Measurements from ENCODE around the gene FBXO31.

Gene FBXO31

DNA sequence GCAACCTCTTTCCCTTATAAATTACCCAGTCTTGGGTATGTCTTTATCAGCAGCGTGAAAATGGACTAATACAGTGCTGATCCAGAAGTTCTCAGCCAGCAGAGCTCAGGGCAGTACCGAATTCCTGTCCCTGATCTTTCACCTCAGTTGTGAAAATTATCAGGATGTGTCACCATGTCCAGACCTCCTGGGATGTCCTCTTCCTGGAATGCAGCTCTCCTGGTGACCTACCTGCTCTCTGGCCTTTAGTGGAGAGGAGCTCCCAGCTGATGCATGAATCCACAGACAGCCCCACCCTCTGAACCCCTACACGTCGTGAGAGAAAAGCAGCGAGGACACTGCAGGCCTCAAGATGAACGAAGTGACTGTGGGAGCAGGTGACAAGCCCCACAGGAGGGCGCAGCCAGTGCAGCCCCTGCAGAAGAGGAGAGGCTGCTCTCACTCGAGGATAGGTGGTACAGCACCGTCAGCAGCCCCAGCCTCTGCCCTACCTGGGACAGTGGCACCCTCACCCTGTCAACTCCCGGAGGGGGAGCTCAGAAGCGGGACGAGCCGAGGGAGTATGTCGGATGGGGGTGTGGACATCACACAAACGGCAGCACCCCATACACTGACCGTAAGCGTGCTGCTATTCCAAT, 44.4 kb downstream of the FBXO31 start:
- DNase-seq = no peak

DNA sequence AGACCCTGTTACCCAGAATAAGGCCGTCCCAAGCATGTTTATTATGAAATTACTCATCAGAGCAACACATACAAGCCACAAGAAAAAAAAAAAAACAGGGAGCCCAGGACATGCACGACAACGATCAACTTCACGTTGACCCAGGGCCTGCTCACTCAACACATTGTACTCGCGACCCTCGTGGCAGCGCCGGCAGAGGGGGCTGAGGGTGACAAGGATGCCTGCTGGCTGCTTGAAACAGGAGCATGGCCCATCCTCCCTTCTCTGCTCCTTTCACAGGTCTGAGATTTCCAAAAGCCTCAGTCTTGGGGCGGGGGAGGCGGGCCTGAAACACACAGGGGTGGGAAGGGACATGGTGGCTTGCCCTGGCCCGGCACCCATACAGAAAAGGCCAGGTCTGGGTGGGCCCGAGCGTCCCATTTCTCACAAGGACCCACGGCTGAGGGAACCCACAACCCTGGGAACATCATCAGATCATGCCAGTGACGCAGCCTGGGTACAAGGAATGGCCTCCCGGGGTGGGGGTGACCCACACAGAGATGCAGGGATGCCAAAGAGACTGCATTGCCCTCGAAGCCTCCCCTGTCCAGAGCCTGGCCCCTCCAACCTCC, 45.3 kb downstream of the FBXO31 start:
- DNase-seq = no peak

DNA sequence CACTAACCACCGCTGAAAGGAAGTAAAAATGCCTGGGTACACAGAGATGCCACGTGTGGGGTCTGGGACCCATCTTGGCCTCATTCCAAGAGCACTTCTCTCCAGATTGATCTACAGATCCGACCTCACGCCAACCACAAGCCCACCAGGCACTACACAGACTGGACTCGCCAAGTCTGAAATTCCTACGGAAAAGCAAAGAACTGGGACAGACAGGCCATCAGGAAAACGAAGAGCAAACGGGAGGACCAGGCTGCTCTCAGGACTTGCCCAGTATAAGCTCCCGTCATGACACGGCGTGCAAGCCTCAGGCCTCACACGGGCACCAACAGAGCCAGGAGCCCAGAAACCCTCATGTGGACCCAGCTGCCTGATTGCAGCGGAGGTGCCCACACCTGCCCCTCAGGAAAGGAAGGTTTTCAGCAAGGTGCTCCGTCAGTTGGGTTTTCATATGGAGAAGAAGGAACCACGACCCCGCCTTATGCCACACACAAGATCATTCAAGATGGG, 46.3 kb downstream of the FBXO31 start:
- DNase-seq = no peak

DNA sequence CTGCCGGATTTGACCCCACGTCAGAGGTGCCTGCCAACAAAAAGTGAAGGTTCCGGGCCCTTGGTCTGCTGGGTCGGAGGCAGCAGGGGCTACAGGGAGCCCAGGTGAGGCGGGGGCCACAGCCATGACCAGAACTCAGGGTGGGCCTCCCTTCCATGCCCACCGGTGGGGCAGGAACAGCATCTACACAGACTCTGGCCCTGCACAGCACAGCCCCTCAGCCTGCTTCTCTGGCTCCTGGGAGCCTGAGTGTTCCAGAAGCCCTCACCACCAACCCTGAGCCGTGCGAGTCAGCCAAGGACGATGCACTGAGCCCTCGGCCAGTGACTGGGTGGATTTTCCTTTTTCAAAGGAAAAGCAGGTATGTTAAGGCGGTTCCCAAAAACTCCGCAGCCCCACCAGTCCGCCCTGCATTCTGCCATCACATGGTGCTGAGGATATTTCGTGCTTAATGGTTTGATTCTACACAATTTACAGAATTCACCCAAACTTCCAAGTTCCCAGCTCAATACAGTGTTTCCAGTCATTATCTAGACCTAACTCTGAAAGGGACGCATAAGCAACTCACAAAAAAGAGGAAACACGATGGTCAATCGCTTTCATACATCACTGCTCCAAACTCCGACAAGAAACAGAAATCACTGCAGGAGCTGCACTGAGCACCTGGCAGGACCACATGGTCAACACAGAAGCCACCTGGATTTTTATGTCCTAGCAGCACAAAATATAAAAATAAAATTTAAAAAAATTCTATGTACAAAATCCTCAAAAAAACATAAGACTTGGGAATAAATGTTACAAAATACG, 46.9 kb downstream of the FBXO31 start:
- no peak for DNase-seq

DNA sequence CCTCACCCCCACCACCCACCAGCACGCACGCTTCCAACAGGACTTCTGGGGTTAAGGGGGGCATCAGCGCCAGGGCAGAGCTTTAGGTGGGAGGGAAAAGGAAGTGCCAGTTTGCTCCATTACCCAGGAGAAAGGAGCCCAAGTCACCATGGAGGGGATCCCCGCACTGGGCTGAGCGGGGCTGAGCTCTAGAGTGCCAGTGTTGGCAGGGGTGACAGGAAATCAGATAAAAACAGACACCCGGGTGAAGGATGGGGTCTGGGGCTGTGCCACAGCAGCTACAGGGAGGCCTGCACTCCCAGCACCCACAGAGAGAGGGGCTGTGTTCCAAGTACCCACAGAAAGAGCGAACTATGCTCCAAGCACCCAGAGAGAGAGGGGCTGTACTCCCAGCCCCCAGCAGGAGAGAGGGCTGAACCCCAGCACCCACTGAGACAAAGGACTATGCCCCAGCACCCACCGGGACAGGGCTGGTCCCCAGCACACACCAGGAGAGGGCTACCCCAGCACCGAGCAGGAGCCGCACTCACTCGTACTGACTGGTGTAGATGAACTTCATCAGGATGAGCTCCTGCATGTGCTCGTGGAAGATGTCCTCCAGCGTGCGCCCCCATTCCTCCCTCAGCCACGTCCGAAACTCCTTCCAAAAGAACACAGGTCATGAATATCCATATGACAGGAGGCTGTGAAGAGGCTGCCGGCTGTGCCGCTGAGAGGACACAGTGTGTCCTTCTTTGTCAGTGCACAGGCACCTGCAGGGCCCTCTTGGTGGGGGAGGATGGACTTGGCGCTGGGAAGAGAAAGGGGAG, 47.7 kb downstream of the FBXO31 start:
- no peak for DNase-seq

- no peak for DNase-seq
Measured at GRCh38 chr16:87334651-87335624, 48.6 kb downstream of the FBXO31 start.

GRCh38 chr16:87333581-87334331, 49.8 kb downstream of the FBXO31 start:
- DNase-seq = no peak

- DNase-seq = no peak
Measured at GRCh38 chr16:87333101-87333500, 50.5 kb downstream of the FBXO31 start.

GRCh38 chr16:87332150-87332549, 51.4 kb downstream of the FBXO31 start:
- DNase-seq = no peak

DNA sequence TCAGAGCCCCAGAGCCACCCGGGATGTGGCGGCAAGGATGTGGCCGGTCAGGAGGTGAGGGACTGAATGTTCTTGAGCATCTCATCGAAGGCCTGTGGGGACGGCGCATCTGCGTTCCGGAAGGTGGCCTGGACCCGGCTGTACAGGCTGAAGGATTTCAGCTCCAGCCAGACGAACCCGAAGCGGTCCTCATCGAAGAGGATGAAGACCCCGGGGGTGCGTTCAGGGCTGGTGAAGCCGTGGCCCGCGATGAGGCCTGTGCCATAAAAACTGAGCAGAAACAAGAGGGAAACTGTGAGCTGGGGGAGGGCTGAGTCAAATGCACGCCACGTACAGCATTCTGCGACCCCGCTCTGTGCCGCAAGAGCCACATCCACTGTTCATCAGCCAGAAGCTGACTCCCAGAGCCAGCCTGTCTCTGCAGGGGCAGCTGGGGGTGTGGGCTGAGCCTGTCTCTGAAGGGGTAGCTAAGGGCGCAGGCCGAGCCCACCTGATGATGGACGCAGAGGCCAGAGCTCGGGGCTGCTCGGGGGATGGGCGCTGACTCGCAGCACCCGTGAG, 52.3 kb downstream of the FBXO31 start:
- DNase-seq = no peak

GRCh38 chr16:87330646-87331045, 52.9 kb downstream of the FBXO31 start:
- no peak for DNase-seq

DNA sequence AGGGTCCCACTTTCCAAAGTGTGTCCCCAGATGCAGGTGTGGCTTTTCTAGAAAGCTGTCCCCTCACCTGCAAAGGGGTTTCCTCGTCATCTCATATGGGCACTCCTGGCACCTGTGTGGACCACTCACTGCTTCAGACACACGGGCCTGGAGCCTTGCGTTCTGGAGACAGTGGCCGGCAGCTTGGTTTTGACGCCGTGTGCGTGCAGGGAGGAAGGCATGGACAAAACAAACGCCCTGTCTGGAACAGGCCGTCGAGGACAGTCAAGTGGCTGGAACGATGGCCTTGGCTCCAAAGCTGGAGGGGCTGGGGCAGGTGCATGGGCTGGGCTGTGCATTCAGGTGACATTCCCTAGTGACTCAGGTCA, 53.3 kb downstream of the FBXO31 start:
- DNase-seq = no peak

DNA sequence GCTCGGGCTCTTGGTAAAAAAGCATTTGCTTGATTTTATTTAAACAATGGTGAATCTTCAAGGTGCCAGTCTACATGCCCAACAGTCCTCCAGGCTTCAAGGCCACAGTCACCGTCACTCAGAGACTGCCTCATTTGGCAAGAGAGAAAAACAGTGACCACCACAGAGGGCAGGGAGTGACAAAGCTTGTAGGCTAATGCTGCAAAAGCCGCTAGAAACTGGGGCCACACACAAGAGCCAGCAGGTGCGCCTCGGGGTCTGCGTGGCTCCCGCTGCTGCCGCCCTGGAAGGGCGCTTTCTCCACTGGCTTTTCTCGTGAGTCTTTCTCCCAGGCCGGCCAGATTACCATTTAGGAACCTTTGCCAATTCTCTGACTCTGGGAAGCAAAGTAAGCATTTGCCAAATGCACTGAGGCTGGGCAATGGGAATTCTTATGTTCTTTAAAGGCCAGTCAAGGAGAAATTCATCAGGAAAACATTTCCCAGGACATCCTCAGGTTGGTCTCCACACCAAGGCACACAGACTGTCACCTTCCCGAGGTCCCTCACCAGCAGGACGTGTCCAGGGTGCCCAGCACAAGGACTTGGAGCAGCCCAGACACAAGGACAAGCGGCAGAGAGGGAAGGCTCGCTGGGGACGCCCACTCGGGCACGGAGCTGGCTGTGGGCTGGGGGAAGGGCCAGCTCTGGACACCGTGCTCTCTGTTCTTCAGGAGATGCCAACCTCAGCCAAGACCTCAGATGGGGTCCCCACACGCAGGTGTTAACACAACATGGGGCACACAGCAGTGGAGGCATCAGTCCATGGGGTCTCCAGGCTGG, 53.9 kb downstream of the FBXO31 start:
- DNase-seq = no peak

GRCh38 chr16:87328846-87329245, 54.7 kb downstream of the FBXO31 start:
- DNase-seq = no peak

DNA sequence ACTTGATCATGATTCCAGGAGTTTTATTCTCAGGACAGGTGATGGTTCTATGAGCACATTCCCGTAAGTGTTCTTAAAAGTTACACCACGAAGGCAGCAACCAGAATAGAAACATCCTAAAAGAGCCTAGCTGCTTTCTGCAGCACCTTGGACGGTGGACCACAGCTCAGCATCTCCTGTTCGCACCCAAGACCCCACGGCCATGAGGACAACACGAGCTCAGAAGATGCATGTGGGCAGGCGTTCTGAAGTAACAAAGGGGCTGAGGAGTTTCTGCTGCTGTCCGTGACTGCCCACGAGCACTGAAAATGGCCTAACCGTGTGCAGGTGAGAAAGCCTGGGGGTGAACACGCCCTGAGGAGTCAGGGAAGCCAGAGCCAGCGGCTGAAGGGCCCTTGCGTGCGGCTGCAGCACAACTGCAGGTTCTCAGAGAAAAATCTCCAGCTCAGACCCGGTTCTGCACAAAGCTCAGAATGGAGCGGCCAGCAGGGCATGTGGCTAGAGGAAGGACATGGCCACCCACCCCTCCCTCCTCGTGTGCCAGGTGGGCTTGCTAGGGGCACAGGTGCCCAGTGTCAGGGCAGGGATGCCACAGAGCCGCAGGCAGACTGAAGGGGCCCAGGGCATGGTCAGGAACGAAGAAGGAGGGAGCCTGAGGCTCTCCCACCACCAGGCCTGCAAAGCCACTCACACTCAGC, 55.6 kb downstream of the FBXO31 start:
- no peak for DNase-seq

DNA sequence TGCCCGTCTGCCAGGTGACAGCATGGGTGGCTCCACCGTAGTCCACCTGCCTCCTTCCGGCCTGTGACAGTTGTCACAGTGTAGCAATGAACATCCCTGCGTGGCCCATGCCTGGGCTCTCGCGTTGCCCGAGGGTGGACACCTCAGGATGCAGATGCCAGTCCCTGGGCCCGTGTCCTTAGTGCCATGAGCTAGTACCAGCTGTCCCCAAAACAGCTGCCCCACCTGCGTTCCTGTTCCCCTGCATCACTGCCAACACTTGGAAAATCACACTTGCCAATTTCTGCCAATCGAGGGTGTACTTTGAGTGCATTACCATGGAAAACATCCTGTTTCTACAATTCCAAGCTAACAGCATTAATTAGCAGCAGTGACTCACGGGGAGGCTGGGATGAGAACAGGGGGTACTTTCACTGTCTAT, 57.4 kb downstream of the FBXO31 start:
- no peak for DNase-seq

DNA sequence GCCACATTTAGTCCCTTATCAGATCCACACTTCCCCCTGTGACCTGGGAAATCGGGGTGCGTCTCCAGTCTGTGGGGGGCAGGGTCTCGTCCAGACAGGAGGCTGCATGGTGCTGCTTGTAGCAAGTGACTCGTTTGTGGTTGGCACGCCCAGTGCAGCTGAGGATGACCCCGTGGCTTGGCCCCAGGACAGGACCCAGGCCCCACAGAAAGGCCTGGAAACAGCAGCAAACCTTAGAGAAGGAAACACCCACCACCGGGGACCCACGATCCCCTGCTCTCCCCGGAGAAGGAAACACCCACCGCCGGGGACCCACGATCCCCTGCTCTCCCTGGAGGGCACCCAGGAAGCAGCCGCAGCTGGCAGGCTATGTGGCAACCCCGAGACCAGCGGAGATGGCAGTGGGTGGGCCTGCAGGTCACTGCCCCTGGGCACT, 58.1 kb downstream of the FBXO31 start:
- DNase-seq = no peak

- no peak for DNase-seq
Measured at GRCh38 chr16:87324411-87325275, 58.9 kb downstream of the FBXO31 start.
